Liver (tissue), 9 donors: ENCODE data around the gene PCDH9. TPM values are rescaled to one million over a fixed set of nuclear protein-coding genes. Genes with fewer than 3 reads are reported as not detected.

Experiments
- DNase-seq: peaks from one replicate; pipeline ENCODE4 v3.0.0-alpha.2; 2017; ENCODE audit warnings: low spot score
- H3K27ac ChIP-seq, 2 donors: one replicate each; pipeline ENCODE4 v1.7.0; 2013; ENCODE audit warnings: inconsistent platforms in 2 of 2, low read length in 2 of 2, control low read depth in 1 of 2, low read depth in 1 of 2, mild to moderate bottlenecking in 1 of 2
- H3K27me3 ChIP-seq, 4 donors: one replicate each; pipeline versions ENCODE4 v1.6.1 to v1.7.0; 2013; ENCODE audit warnings: low read length in 3 of 4, inconsistent platforms in 1 of 4, mild to moderate bottlenecking in 1 of 4, moderate library complexity in 1 of 4; ENCODE audit not compliant: control insufficient read depth in 4 of 4, insufficient read depth in 4 of 4
- H3K36me3 ChIP-seq, 4 donors: one replicate each; pipeline versions ENCODE4 v1.6.1 to v1.7.0; 2013; ENCODE audit warnings: low read length in 3 of 4, mild to moderate bottlenecking in 3 of 4, low read depth in 1 of 4, moderate library complexity in 1 of 4; ENCODE audit not compliant: control insufficient read depth in 4 of 4, insufficient read depth in 3 of 4
- H3K4me1 ChIP-seq, 4 donors: one replicate each; pipeline versions ENCODE4 v1.6.1 to v1.7.0; 2013; ENCODE audit warnings: low read length in 3 of 4, mild to moderate bottlenecking in 3 of 4, moderate library complexity in 1 of 4; ENCODE audit not compliant: control insufficient read depth in 4 of 4, insufficient read depth in 4 of 4
- H3K4me3 ChIP-seq, 3 donors: one replicate each; pipeline versions ENCODE4 v1.6.1 to v1.7.0; 2013; ENCODE audit warnings: low read length in 3 of 3, control low read depth in 1 of 3, low read depth in 1 of 3, mild to moderate bottlenecking in 1 of 3
- H3K9ac ChIP-seq, 2 donors: one replicate each; pipeline ENCODE4 v1.7.0; 2013; ENCODE audit warnings: low read length in 2 of 2, mild to moderate bottlenecking in 2 of 2, moderate library complexity in 2 of 2, control low read depth in 1 of 2, low read depth in 1 of 2
- H3K9me3 ChIP-seq, 4 donors: one replicate each; pipeline versions ENCODE4 v1.6.1 to v1.7.0; 2013; ENCODE audit warnings: low read length in 3 of 4; ENCODE audit not compliant: control insufficient read depth in 4 of 4
- CTCF ChIP-seq: fragments of 150-350 bp; IDR thresholded peaks from 2 replicates; pipeline ENCODE4 v1.5.1; 2017; ENCODE audit warnings: improper control_type of control experiment, low read depth, low read length; ENCODE audit not compliant: missing input control
- EGR1 ChIP-seq, 2 donors: IDR thresholded peaks; 2 replicates each; pipeline ENCODE4 v1.6.1; 2016 to 2018; ENCODE audit warnings: antibody characterized with exemption in 2 of 2, low read depth in 2 of 2
- FOXA1 ChIP-seq: IDR thresholded peaks from 2 replicates; pipeline ENCODE4 v1.6.1; 2016; ENCODE audit warnings: antibody characterized with exemption
- FOXA2 ChIP-seq: IDR thresholded peaks from 2 replicates; pipeline ENCODE4 v1.6.1; 2016; ENCODE audit warnings: antibody characterized with exemption
- GABPA ChIP-seq, 2 donors: IDR thresholded peaks in 1 of 2; conservative IDR thresholded peaks in 1 of 2; 2 replicates each; pipeline ENCODE4 v1.6.1; 2016; ENCODE audit warnings: antibody characterized with exemption in 2 of 2, mild to moderate bottlenecking in 1 of 2, moderate library complexity in 1 of 2
- HNF4A ChIP-seq, 2 donors: conservative IDR thresholded peaks; 2 replicates each; pipeline ENCODE4 v1.6.1; 2016; ENCODE audit warnings: antibody characterized with exemption in 2 of 2, mild to moderate bottlenecking in 2 of 2
- HNF4G ChIP-seq: IDR thresholded peaks from 2 replicates; pipeline ENCODE4 v1.6.1; 2016; ENCODE audit warnings: antibody characterized with exemption
- JUND ChIP-seq, 2 donors: IDR thresholded peaks; 2 replicates each; pipeline ENCODE4 v1.6.1; 2016; ENCODE audit warnings: antibody characterized with exemption in 2 of 2
- NR2F2 ChIP-seq: IDR thresholded peaks from 2 replicates; pipeline ENCODE4 v1.6.1; 2016; ENCODE audit warnings: antibody characterized with exemption
- RAD21 ChIP-seq, 2 donors: IDR thresholded peaks; 2 replicates each; pipeline ENCODE4 v1.6.1; 2016; ENCODE audit warnings: antibody characterized with exemption in 2 of 2, mild to moderate bottlenecking in 2 of 2
- TAF1 ChIP-seq: conservative IDR thresholded peaks from 2 replicates; pipeline ENCODE4 v1.6.1; 2016; ENCODE audit warnings: antibody characterized with exemption, mild to moderate bottlenecking
- YY1 ChIP-seq: IDR thresholded peaks from 2 replicates; pipeline ENCODE4 v1.6.1; 2016; ENCODE audit warnings: antibody characterized with exemption, mild to moderate bottlenecking
- ZBTB33 ChIP-seq: IDR thresholded peaks from 2 replicates; pipeline ENCODE4 v1.6.1; 2016; ENCODE audit warnings: antibody characterized with exemption
- WGBS: extraction: QIAGEN DNeasy Blood & Tissue Kit; methylation state at CpG from one replicate; pipeline ENCODE4 v1.1.7; 2013; 5-methylcytosine and 5-hydroxymethylcytosine counted together
- polyA plus RNA-seq, 2 donors: library from polyadenylated mRNA; stranded (reverse) in 1 of 2; unstranded in 1 of 2; fragments of 200-250 nt in 1 of 2; fragments of >200 nt in 1 of 2; fragmentation: Nextera tagmentation in 1 of 2; extraction: Ambion mirVana in 1 of 2; gene quantifications; one replicate each; pipeline versions ENCODE4 v1.2.1 to v1.2.3, GENCODE V29; 2013 to 2015
- total RNA-seq, 2 donors: library from RNA; depleted of rRNA; stranded (reverse); fragments of >200 nt; gene quantifications; one replicate each; pipeline ENCODE4 v1.2.3, GENCODE V29; 2014
- TF ChIP-seq, protein P1 (sequence below): IDR thresholded peaks from 2 replicates; pipeline ENCODE4 v1.6.1; 2016; ENCODE audit warnings: antibody characterized with exemption, mild to moderate bottlenecking
- TF ChIP-seq, protein P2 (sequence below): IDR thresholded peaks from 2 replicates; pipeline ENCODE4 v1.6.1; 2016; ENCODE audit warnings: antibody characterized with exemption
- TF ChIP-seq, protein P3 (sequence below): IDR thresholded peaks from 2 replicates; pipeline ENCODE4 v1.6.1; 2016; ENCODE audit warnings: antibody characterized with exemption
- donor health status: healthy.
- donor health status: healthy.
- donor health status: healthy.
- donor health status: healthy.
- donor health status: healthy.

The PCDH9 gene
- total and polyA plus RNA-seq, 4 donors, result 0.90 to 4.0 (median 2.2) TPM

DNA sequence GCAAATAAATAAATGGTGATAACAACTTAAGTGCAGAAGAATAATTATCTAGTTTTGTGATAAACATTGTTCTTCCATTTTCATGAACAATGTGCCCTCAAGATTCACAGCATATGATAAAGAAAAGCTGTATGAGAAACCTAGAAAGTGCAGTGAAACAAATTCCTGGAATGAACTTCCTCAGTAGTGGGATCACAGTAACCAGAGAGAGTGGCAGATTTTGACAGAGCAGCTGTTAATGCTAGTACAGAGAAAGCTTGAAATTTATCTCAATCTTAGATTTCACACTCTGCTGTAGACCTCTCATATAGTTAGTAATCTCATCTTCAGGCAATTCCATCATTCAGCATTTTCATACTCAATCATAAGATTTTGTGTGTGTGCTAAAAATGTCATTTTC lies 664.9 kb downstream of the PCDH9 start:
- no peak overlapping the region for H3K9ac ChIP-seq
- no peak overlapping the region for H3K4me3 ChIP-seq
- TF ChIP-seq CTCF (no peak), ZBTB33 (no peak), NR2F2 (no peak), TAF1 (no peak), YY1 (no peak), EGR1 (IDR thresholded peaks at IDR 0.05; ENCODE audit: low read depth in 2 of 2) (no peak)
- H3K9me3 ChIP-seq, result no peaks in the 10 kb centered on the region
- DNase-seq, result no peak
- no peaks in the 10 kb centered on the region for H3K4me1 ChIP-seq
- no peaks in the 10 kb centered on the region for H3K27me3 ChIP-seq
- H3K36me3 ChIP-seq, result no peaks in the 10 kb centered on the region
- no peak overlapping the region for H3K27ac ChIP-seq

- DNase-seq, result no peak
- Histone ChIP-seq H3K4me1 (no peaks in the 10 kb centered on the region), H3K27ac (no peak overlapping the region), H3K4me3 (no peak overlapping the region), H3K9ac (no peak overlapping the region), H3K36me3 (no peaks in the 10 kb centered on the region), H3K27me3 (no peaks in the 10 kb centered on the region), H3K9me3 (no peaks in the 10 kb centered on the region)
- TF ChIP-seq, protein P1, sequence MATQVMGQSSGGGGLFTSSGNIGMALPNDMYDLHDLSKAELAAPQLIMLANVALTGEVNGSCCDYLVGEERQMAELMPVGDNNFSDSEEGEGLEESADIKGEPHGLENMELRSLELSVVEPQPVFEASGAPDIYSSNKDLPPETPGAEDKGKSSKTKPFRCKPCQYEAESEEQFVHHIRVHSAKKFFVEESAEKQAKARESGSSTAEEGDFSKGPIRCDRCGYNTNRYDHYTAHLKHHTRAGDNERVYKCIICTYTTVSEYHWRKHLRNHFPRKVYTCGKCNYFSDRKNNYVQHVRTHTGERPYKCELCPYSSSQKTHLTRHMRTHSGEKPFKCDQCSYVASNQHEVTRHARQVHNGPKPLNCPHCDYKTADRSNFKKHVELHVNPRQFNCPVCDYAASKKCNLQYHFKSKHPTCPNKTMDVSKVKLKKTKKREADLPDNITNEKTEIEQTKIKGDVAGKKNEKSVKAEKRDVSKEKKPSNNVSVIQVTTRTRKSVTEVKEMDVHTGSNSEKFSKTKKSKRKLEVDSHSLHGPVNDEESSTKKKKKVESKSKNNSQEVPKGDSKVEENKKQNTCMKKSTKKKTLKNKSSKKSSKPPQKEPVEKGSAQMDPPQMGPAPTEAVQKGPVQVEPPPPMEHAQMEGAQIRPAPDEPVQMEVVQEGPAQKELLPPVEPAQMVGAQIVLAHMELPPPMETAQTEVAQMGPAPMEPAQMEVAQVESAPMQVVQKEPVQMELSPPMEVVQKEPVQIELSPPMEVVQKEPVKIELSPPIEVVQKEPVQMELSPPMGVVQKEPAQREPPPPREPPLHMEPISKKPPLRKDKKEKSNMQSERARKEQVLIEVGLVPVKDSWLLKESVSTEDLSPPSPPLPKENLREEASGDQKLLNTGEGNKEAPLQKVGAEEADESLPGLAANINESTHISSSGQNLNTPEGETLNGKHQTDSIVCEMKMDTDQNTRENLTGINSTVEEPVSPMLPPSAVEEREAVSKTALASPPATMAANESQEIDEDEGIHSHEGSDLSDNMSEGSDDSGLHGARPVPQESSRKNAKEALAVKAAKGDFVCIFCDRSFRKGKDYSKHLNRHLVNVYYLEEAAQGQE, result no peak
- TF ChIP-seq HNF4G (no peak), CTCF (no peak), JUND (IDR thresholded peaks at IDR 0.05) (no peak), FOXA1 (no peak), YY1 (no peak), TAF1 (no peak), HNF4A (conservative IDR thresholded peaks at IDR 0.05) (no peak), GABPA (IDR thresholded peaks at IDR 0.05 in 1 of 2, conservative IDR thresholded peaks at IDR 0.05 in 1 of 2) (no peak), FOXA2 (no peak), EGR1 (IDR thresholded peaks at IDR 0.05; ENCODE audit: low read depth in 2 of 2) (no peak), RAD21 (IDR thresholded peaks at IDR 0.05) (no peak)
- TF ChIP-seq, protein P2, sequence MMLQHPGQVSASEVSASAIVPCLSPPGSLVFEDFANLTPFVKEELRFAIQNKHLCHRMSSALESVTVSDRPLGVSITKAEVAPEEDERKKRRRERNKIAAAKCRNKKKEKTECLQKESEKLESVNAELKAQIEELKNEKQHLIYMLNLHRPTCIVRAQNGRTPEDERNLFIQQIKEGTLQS, result no peak
- TF ChIP-seq, protein P3, sequence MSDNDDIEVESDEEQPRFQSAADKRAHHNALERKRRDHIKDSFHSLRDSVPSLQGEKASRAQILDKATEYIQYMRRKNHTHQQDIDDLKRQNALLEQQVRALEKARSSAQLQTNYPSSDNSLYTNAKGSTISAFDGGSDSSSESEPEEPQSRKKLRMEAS, result no peak
- WGBS, result 57% methylated on average over 3 of the region's 3 CpGs
Measured at GRCh38 chr13:66563076-66563475, 667.1 kb downstream of the PCDH9 start.
